ENCODE data around the gene PTTG1IP. TPM values are rescaled to one million over a fixed set of nuclear protein-coding genes. Genes with fewer than 3 reads are reported as not detected.

PTTG1IP gene
- total and polyA plus RNA-seq, 2 donors (not counting 1 experiment from before 2014, with no cell fraction given), result 30.7 to 58.6 TPM

DNA sequence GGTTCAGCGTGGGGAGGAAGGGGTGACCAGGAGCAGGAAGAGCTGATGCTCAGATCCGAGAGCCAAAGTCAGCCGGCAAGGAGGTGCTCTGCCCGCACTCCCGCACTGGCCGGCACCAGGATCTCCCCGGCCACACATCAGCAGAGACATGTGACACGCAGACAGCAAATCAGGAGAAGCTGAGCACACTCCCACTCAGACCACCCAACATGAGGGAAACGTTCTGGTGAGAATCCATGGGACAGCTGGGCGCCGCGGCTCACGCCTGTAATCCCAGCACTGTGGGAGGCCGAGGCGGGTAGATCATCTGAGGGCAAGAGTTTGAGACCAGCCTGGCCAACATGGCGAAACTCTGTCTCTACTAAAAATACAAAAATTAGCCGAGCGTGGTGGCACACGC, 18.6 kb upstream of the PTTG1IP start:
- Histone ChIP-seq H3K36me3 (replicated peaks in 1 of 2; ENCODE audit: control extremely low read depth in 1 of 2, control insufficient read depth in 1 of 2, extremely low read depth in 1 of 2, insufficient read depth in 2 of 2, low read length in 1 of 2) (peaks cover 0 to 59% of the 10 kb centered on the region in 2 experiments), H3K27ac (ENCODE audit: low read length in 2 of 2) (no peak overlapping the region), H3K4me1 (ENCODE audit: control insufficient read depth in 2 of 2, insufficient read depth in 2 of 2, low read length in 2 of 2) (peaks cover 3 to 16% of the 10 kb centered on the region in 2 donors), H3K9ac (ENCODE audit: low read length) (no peak overlapping the region), H3K4me3 (ENCODE audit: control extremely low read depth in 1 of 5, extremely low read depth in 1 of 5, insufficient read depth in 1 of 5, low read depth in 2 of 5, low read length in 4 of 5) (no peak overlapping the region), H3K27me3 (replicated peaks in 1 of 4; ENCODE audit: control extremely low read depth in 1 of 4, control insufficient read depth in 3 of 4, insufficient read depth in 4 of 4, low read length in 3 of 4) (no peaks in the 10 kb centered on the region), H3K79me2 (ENCODE audit: control insufficient read depth, insufficient read depth, low read length) (peaks cover 15% of the 10 kb centered on the region), H3K4me2 (replicated peaks; ENCODE audit: low read depth, low read length, poor library complexity, severe bottlenecking) (no peak overlapping the region), H2AFZ (ENCODE audit: insufficient read depth, low read depth, low read length, poor library complexity, severe bottlenecking) (no peak overlapping the region), H4K20me1 (ENCODE audit: control insufficient read depth, insufficient read depth, low read length, poor library complexity, severe bottlenecking) (peaks cover 36% of the 10 kb centered on the region), H3K9me3 (ENCODE audit: control extremely low read depth in 1 of 3, control insufficient read depth in 2 of 3, insufficient read depth in 1 of 3, low read length in 2 of 3) (peaks cover 0 to 3% (median 0%) of the 10 kb centered on the region in 3 donors)
- H3K9me3 Mint-ChIP-seq (ENCODE audit: insufficient read depth), result no peaks in the 10 kb centered on the region
- no peak overlapping the region for H3K4me3 Mint-ChIP-seq
- ChIA-PET POLR2A (interaction anchor here (1.6 kb wide), 1 partner anchor 39 kb away, joined by 10 read pairs; no protein-coding TSS in a partner anchor), CTCF (interaction anchor here (0.6 to 12.5 kb wide), 23 partner anchors 8 to 236 kb away, joined by 3 to 204 read pairs (median 5); partner anchors contain the start of genes ITGB2, PTTG1IP, SLX9 and UBE2G2)
- no peaks in the 10 kb centered on the region for H3K27me3 Mint-ChIP-seq
- H3K4me1 Mint-ChIP-seq, result peaks cover 26% of the 10 kb centered on the region
- no peak overlapping the region for H3K27ac Mint-ChIP-seq
- 93% methylated on average over 17 of the region's 19 CpGs for WGBS (ENCODE audit: insufficient coverage)
- ATAC-seq (ENCODE audit: low read depth) (no peak), DNase-seq (no peak)
- TF ChIP-seq EZH2 (IDR thresholded peaks at IDR 0.05; ENCODE audit: borderline replicate concordance, insufficient read depth, low read depth, low read length, poor library complexity, severe bottlenecking), result no peak
- TF ChIP-seq, protein P1, sequence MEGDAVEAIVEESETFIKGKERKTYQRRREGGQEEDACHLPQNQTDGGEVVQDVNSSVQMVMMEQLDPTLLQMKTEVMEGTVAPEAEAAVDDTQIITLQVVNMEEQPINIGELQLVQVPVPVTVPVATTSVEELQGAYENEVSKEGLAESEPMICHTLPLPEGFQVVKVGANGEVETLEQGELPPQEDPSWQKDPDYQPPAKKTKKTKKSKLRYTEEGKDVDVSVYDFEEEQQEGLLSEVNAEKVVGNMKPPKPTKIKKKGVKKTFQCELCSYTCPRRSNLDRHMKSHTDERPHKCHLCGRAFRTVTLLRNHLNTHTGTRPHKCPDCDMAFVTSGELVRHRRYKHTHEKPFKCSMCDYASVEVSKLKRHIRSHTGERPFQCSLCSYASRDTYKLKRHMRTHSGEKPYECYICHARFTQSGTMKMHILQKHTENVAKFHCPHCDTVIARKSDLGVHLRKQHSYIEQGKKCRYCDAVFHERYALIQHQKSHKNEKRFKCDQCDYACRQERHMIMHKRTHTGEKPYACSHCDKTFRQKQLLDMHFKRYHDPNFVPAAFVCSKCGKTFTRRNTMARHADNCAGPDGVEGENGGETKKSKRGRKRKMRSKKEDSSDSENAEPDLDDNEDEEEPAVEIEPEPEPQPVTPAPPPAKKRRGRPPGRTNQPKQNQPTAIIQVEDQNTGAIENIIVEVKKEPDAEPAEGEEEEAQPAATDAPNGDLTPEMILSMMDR (IDR thresholded peaks at IDR 0.05), result no peak
- intact Hi-C loops (cut with micrococcal nuclease), result loop anchor here (1.0 to 2.0 kb wide), 3 partner anchors 17 to 40 kb away; no protein-coding TSS in a partner anchor

DNA sequence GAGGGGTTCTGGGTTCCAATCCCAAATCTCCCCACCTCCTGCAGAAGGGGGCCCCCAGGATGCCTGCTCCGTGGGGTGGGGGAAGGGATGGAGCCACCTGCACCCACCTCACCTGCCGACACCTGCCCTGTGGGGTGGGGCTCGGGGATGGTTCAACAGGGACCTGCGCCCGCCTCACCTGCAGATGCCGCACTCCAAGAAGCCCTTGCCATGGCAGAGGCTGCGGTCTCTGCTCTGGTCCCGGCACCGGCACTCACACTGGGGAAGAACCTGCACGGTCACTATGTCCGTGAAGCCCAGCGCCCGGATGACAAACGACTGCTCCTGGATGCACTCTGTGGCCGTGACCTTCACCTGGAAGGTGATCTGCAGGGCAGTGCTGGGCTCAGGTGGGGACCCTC, 18.1 kb upstream of the PTTG1IP start:
- H3K27me3 ChIP-seq (replicated peaks in 1 of 4; ENCODE audit: control extremely low read depth in 1 of 4, control insufficient read depth in 3 of 4, insufficient read depth in 4 of 4, low read length in 3 of 4), result no peaks in the 10 kb centered on the region
- no peak overlapping the region for H3K4me2 ChIP-seq (replicated peaks; ENCODE audit: low read depth, low read length, poor library complexity, severe bottlenecking)
- no peak overlapping the region for H3K27ac ChIP-seq (ENCODE audit: low read length in 2 of 2)
- intact Hi-C loops (cut with micrococcal nuclease), result loop anchor here (1.0 to 2.0 kb wide), 3 partner anchors 17 to 41 kb away; no protein-coding TSS in a partner anchor
- ChIA-PET CTCF (interaction anchor here (1.1 to 12.5 kb wide), 9 partner anchors 9 to 187 kb away, joined by 3 to 204 read pairs (median 6); partner anchors contain the start of genes SLX9 and UBE2G2), POLR2A (interaction anchor here (1.6 kb wide), 1 partner anchor 39 kb away, joined by 10 read pairs; no protein-coding TSS in a partner anchor)
- H3K9me3 ChIP-seq (ENCODE audit: control extremely low read depth in 1 of 3, control insufficient read depth in 2 of 3, insufficient read depth in 1 of 3, low read length in 2 of 3), result peaks cover 0 to 3% (median 0%) of the 10 kb centered on the region in 3 donors
- no peak for TF ChIP-seq EZH2 (IDR thresholded peaks at IDR 0.05; ENCODE audit: borderline replicate concordance, insufficient read depth, low read depth, low read length, poor library complexity, severe bottlenecking)
- TF ChIP-seq, protein P1 (IDR thresholded peaks at IDR 0.05), result no peak
- H3K79me2 ChIP-seq (ENCODE audit: control insufficient read depth, insufficient read depth, low read length), result peaks cover 15% of the 10 kb centered on the region
- H2AFZ ChIP-seq (ENCODE audit: insufficient read depth, low read depth, low read length, poor library complexity, severe bottlenecking), result no peak overlapping the region
- ATAC-seq (ENCODE audit: low read depth) (no peak), DNase-seq (no peak)
- H3K4me3 ChIP-seq (ENCODE audit: control extremely low read depth in 1 of 5, extremely low read depth in 1 of 5, insufficient read depth in 1 of 5, low read depth in 2 of 5, low read length in 4 of 5), result no peak overlapping the region
- Mint-ChIP-seq H3K4me3 (no peak overlapping the region), H3K27me3 (no peaks in the 10 kb centered on the region), H3K4me1 (peaks cover 26% of the 10 kb centered on the region), H3K9me3 (ENCODE audit: insufficient read depth) (no peaks in the 10 kb centered on the region), H3K27ac (no peak overlapping the region)
- H3K36me3 ChIP-seq (replicated peaks in 1 of 2; ENCODE audit: control extremely low read depth in 1 of 2, control insufficient read depth in 1 of 2, extremely low read depth in 1 of 2, insufficient read depth in 2 of 2, low read length in 1 of 2), result peaks cover 0 to 59% of the 10 kb centered on the region in 2 experiments
- WGBS (ENCODE audit: insufficient coverage), result 97% methylated on average over 13 of the region's 15 CpGs
- H3K4me1 ChIP-seq (ENCODE audit: control insufficient read depth in 2 of 2, insufficient read depth in 2 of 2, low read length in 2 of 2), result peaks cover 3 to 16% of the 10 kb centered on the region in 2 donors
- no peak overlapping the region for H3K9ac ChIP-seq (ENCODE audit: low read length)
- peaks cover 38% of the 10 kb centered on the region for H4K20me1 ChIP-seq (ENCODE audit: control insufficient read depth, insufficient read depth, low read length, poor library complexity, severe bottlenecking)
